Parathyroid adenoma (tissue), 2 donors: ENCODE measurements around the gene TMEM98.
"Not testable (repeated sequence)": the region's sequence is repeated elsewhere in the genome, so short reads cannot be mapped to it uniquely, and the experiment has no call there.

ENCODE experiments used
- H2AFZ ChIP-seq: fragments of 300-600 bp; sonication (generic); one replicate; pipeline ENCODE4 v1.7.0; 2017; ENCODE audit warnings: antibody characterized with exemption, mild to moderate bottlenecking
- H3K27ac ChIP-seq: fragments of 300-600 bp; sonication (generic); one replicate; pipeline ENCODE4 v1.7.0; 2017
- H3K27me3 ChIP-seq: fragments of 300-600 bp; sonication (generic); one replicate; pipeline ENCODE4 v1.7.0; 2017; ENCODE audit warnings: low read length; ENCODE audit not compliant: control insufficient read depth, insufficient read depth
- H3K36me3 ChIP-seq: fragments of 300-600 bp; sonication (generic); one replicate; pipeline ENCODE4 v1.7.0; 2017; ENCODE audit warnings: low read length; ENCODE audit not compliant: control insufficient read depth, insufficient read depth
- H3K4me1 ChIP-seq: fragments of 300-600 bp; sonication (generic); one replicate; pipeline ENCODE4 v1.7.0; 2017; ENCODE audit warnings: control low read depth
- H3K4me2 ChIP-seq: fragments of 300-600 bp; sonication (generic); one replicate; pipeline ENCODE4 v1.7.0; 2017; ENCODE audit warnings: low read length
- H3K4me3 ChIP-seq: fragments of 300-600 bp; sonication (generic); one replicate; pipeline ENCODE4 v1.7.0; 2017; ENCODE audit warnings: low read depth, low read length
- H3K79me2 ChIP-seq: fragments of 300-600 bp; sonication (generic); one replicate; pipeline ENCODE4 v1.7.0; 2017; ENCODE audit warnings: control low read depth
- H3K9ac ChIP-seq: fragments of 300-600 bp; sonication (generic); one replicate; pipeline ENCODE4 v1.7.0; 2017; ENCODE audit warnings: mild to moderate bottlenecking
- H3K9me3 ChIP-seq: fragments of 300-600 bp; sonication (generic); one replicate; pipeline ENCODE4 v1.7.0; 2017; ENCODE audit warnings: low read length; ENCODE audit not compliant: control insufficient read depth
- CTCF ChIP-seq: fragments of 300-600 bp; sonication (generic); IDR thresholded peaks from one replicate; pipeline ENCODE4 v1.7.0; 2017; ENCODE audit warnings: antibody characterized with exemption, mild to moderate bottlenecking
- donor health status: primary hyperparathyroidism.

The TMEM98 gene

GRCh38 chr17:32920293-32920692 is 7.7 kb upstream of the TMEM98 start:
- H3K36me3 ChIP-seq: no peaks in the 10 kb centered on the region
- no peak overlapping the region for H2AFZ ChIP-seq
- no peaks in the 10 kb centered on the region for H3K9me3 ChIP-seq
- H3K4me2 ChIP-seq: no peak overlapping the region
- H3K4me3 ChIP-seq: no peak overlapping the region
- H3K27me3 ChIP-seq: no peaks in the 10 kb centered on the region
- H3K4me1 ChIP-seq: no peaks in the 10 kb centered on the region
- H3K9ac ChIP-seq: no peak overlapping the region
- no peak for TF ChIP-seq CTCF
- H3K27ac ChIP-seq: no peak overlapping the region
- H3K79me2 ChIP-seq: no peaks in the 10 kb centered on the region

- Histone ChIP-seq H2AFZ (no peak overlapping the region), H3K36me3 (no peaks in the 10 kb centered on the region), H3K4me3 (no peak overlapping the region), H3K27me3 (no peaks in the 10 kb centered on the region), H3K4me1 (no peaks in the 10 kb centered on the region), H3K9ac (no peak overlapping the region), H3K27ac (no peak overlapping the region), H3K9me3 (no peaks in the 10 kb centered on the region), H3K79me2 (no peaks in the 10 kb centered on the region), H3K4me2 (no peak overlapping the region)
- no peak for TF ChIP-seq CTCF
These were observed 6.9 kb upstream of the TMEM98 start for GRCh38 chr17:32921017-32921416.

- H3K4me1 ChIP-seq, H3K36me3 ChIP-seq, H3K27me3 ChIP-seq, H3K27ac ChIP-seq, H3K9ac ChIP-seq, H3K9me3 ChIP-seq, H3K4me2 ChIP-seq, H3K79me2 ChIP-seq, H2AFZ ChIP-seq, H3K4me3 ChIP-seq: not testable (repeated sequence)
These were observed 4.0 kb upstream of the TMEM98 start for GRCh38 chr17:32923905-32924304.

- Histone ChIP-seq H3K4me2 (no peak overlapping the region), H3K79me2 (no peaks in the 10 kb centered on the region), H3K4me1 (peaks cover 4% of the 10 kb centered on the region), H2AFZ (no peak overlapping the region), H3K27ac (no peak overlapping the region), H3K9me3 (no peaks in the 10 kb centered on the region), H3K27me3 (no peaks in the 10 kb centered on the region), H3K4me3 (no peak overlapping the region), H3K36me3 (no peaks in the 10 kb centered on the region), H3K9ac (no peak overlapping the region)
- TF ChIP-seq CTCF: no peak
These were observed 1.8 kb upstream of the TMEM98 start for GRCh38 chr17:32926183-32926582.

- not testable (repeated sequence) for H3K27me3 ChIP-seq, H3K4me3 ChIP-seq, H3K9ac ChIP-seq, H3K27ac ChIP-seq, H3K9me3 ChIP-seq, H3K4me2 ChIP-seq, H3K4me1 ChIP-seq, H2AFZ ChIP-seq, H3K36me3 ChIP-seq, H3K79me2 ChIP-seq
These were observed 1.2 kb upstream of the TMEM98 start for GRCh38 chr17:32926789-32927188.

- H3K79me2 ChIP-seq: no peaks in the 10 kb centered on the region
- no peaks in the 10 kb centered on the region for H3K27me3 ChIP-seq
- no peak overlapping the region for H3K9ac ChIP-seq
- H2AFZ ChIP-seq: peak overlapping the region; percentile 91
- H3K4me2 ChIP-seq: peak overlapping the region; percentile 89
- peaks cover 4% of the 10 kb centered on the region for H3K4me1 ChIP-seq
- no peak for TF ChIP-seq CTCF
- H3K9me3 ChIP-seq: no peaks in the 10 kb centered on the region
- H3K27ac ChIP-seq: no peak overlapping the region
- H3K36me3 ChIP-seq: no peaks in the 10 kb centered on the region
- H3K4me3 ChIP-seq: peak overlapping the region; percentile 48
These were observed 691 bp upstream of the TMEM98 start for GRCh38 chr17:32927201-32927723.
